ENCODE results near the gene RBM14. TPM values are rescaled to one million over a fixed set of nuclear protein-coding genes. Genes with fewer than 3 reads are reported as not detected.

The RBM14 gene
- total RNA-seq, 4 donors from 2014 or later, result 31.8 to 76.9 (median 62.9) TPM

DNA sequence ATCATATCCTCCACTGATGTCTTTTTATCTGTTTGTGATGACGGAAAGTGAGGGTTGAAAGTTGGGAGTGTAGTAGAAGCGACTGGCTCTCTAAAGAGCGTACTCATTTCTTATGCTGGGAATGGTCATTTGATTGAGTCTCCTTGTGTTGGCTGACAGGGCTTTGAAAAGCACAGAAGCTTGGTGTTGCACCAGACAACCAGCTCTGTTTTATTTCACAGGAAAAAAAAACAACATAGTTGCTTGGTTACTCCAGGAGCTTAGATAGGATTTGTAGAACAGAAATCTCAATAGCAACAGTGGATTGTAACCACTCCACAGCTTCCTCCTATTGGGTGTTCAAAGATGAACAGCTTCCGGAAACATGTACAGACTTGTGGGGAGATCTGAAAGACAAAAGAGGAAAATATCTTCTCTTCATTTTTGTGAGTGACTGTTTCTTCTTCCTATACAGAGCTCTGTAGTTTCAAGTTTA, 2.7 kb downstream of the RBM14 start:
- 34 to 38% methylated on average over 4 of the region's 4 CpGs for WGBS, 2 donors
- DNase-seq, result peak in 1 of 2 donors; percentile 24
- H3K27ac ChIP-seq, result peak overlapping the region in 2 of 3 donors; percentile 55 to 86
- peaks cover 48 to 65% of the 10 kb centered on the region in 2 donors for H3K4me1 ChIP-seq
- intact Hi-C loops (cut with DNase I), result no loop called here
- peak in 1 of 2 donors; percentile 11 for TF ChIP-seq POLR2A (IDR thresholded peaks at IDR 0.05)
- TF ChIP-seq, protein P1, sequence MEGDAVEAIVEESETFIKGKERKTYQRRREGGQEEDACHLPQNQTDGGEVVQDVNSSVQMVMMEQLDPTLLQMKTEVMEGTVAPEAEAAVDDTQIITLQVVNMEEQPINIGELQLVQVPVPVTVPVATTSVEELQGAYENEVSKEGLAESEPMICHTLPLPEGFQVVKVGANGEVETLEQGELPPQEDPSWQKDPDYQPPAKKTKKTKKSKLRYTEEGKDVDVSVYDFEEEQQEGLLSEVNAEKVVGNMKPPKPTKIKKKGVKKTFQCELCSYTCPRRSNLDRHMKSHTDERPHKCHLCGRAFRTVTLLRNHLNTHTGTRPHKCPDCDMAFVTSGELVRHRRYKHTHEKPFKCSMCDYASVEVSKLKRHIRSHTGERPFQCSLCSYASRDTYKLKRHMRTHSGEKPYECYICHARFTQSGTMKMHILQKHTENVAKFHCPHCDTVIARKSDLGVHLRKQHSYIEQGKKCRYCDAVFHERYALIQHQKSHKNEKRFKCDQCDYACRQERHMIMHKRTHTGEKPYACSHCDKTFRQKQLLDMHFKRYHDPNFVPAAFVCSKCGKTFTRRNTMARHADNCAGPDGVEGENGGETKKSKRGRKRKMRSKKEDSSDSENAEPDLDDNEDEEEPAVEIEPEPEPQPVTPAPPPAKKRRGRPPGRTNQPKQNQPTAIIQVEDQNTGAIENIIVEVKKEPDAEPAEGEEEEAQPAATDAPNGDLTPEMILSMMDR (IDR thresholded peaks at IDR 0.05), result no peak
- H3K4me3 ChIP-seq (replicated peaks in 1 of 3), result no peak overlapping the region
- H3K9me3 ChIP-seq, result no peaks in the 10 kb centered on the region
- H3K36me3 ChIP-seq, result peaks cover under 1 to 2% of the 10 kb centered on the region in 2 donors
- no peaks in the 10 kb centered on the region for H3K27me3 ChIP-seq

- no peaks in the 10 kb centered on the region for H3K27me3 ChIP-seq
- no peak overlapping the region for H3K27ac ChIP-seq
- H3K4me1 ChIP-seq, result peaks cover 29 to 40% of the 10 kb centered on the region in 2 donors
- intact Hi-C loops (cut with DNase I), result no loop called here
- H3K36me3 ChIP-seq, result peaks cover 36 to 42% of the 10 kb centered on the region in 2 donors
- no peak for DNase-seq
- TF ChIP-seq, protein P1 (IDR thresholded peaks at IDR 0.05), result no peak
- H3K4me3 ChIP-seq (replicated peaks in 1 of 3), result no peak overlapping the region
- H3K9me3 ChIP-seq, result no peaks in the 10 kb centered on the region
- WGBS, 2 donors, result 85 to 90% methylated on average over 15 of the region's 16 CpGs
Measured at GRCh38 chr11:66624450-66624849, 8.0 kb downstream of the RBM14 start.

DNA sequence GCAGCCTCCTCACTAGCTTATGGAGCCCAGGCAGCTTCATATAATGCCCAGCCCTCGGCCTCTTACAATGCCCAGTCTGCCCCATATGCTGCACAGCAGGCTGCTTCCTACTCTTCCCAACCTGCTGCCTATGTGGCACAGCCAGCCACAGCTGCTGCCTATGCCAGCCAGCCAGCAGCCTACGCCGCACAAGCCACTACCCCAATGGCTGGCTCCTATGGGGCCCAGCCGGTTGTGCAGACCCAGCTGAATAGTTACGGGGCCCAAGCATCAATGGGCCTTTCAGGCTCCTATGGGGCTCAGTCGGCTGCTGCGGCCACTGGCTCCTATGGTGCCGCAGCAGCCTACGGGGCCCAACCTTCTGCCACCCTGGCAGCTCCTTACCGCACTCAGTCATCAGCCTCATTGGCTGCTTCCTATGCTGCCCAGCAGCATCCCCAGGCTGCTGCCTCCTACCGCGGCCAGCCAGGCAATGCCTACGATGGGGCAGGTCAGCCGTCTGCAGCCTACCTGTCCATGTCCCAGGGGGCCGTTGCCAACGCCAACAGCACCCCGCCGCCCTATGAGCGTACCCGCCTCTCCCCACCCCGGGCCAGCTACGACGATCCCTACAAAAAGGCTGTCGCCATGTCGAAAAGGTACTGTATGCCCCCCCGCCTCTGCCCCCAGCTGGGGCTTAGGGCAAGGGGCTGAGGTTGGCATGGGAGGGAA, 8.8 kb downstream of the RBM14 start:
- intact Hi-C loops (cut with DNase I), result no loop called here
- Histone ChIP-seq H3K4me3 (replicated peaks in 1 of 3) (no peak overlapping the region), H3K27ac (no peak overlapping the region), H3K27me3 (no peaks in the 10 kb centered on the region), H3K4me1 (peaks cover 26 to 34% of the 10 kb centered on the region in 2 donors), H3K9me3 (no peaks in the 10 kb centered on the region), H3K36me3 (peaks cover 36 to 42% of the 10 kb centered on the region in 2 donors)
- TF ChIP-seq POLR2A (IDR thresholded peaks at IDR 0.05), result no peak
- TF ChIP-seq, protein P1 (IDR thresholded peaks at IDR 0.05), result no peak
- 97 to 99% methylated on average over 12 to 15 of the region's 26 CpGs for WGBS, 2 donors
- no peak for DNase-seq

GRCh38 chr11:66625752-66626149, 9.3 kb downstream of the RBM14 start:
- Histone ChIP-seq H3K27ac (no peak overlapping the region), H3K4me3 (replicated peaks in 1 of 3) (no peak overlapping the region), H3K27me3 (no peaks in the 10 kb centered on the region), H3K4me1 (peaks cover 21 to 28% of the 10 kb centered on the region in 2 donors), H3K36me3 (peaks cover 36 to 42% of the 10 kb centered on the region in 2 donors), H3K9me3 (no peaks in the 10 kb centered on the region)
- WGBS, 2 donors, result 94 to 97% methylated on average over 8 of the region's 9 CpGs
- DNase-seq, result no peak
- TF ChIP-seq, protein P1 (IDR thresholded peaks at IDR 0.05), result no peak
- TF ChIP-seq POLR2A (IDR thresholded peaks at IDR 0.05), result no peak
- intact Hi-C loops (cut with DNase I), result no loop called here

DNA sequence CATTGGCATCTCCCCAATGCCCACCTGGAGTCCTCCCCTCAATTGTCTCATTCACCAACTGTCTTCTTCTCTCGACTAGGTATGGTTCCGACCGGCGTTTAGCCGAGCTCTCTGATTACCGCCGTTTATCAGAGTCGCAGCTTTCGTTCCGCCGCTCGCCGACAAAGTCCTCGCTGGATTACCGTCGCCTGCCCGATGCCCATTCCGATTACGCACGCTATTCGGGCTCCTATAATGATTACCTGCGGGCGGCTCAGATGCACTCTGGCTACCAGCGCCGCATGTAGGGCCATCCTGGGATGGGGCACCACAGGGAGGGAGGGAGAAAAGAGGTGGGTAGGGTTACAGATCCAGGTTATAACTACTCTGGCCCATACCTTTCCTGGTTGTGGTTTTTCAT, 10.0 kb downstream of the RBM14 start:
- no peak overlapping the region for H3K27ac ChIP-seq
- no peak for TF ChIP-seq POLR2A (IDR thresholded peaks at IDR 0.05)
- TF ChIP-seq, protein P1 (IDR thresholded peaks at IDR 0.05), result no peak
- no peak overlapping the region for H3K4me3 ChIP-seq (replicated peaks in 1 of 3)
- H3K36me3 ChIP-seq, result peaks cover 36 to 42% of the 10 kb centered on the region in 2 donors
- 97% methylated on average over 25 of the region's 25 CpGs for whole genome bisulfite sequencing, 2 donors
- intact Hi-C loops (cut with DNase I), result no loop called here
- H3K4me1 ChIP-seq, result peaks cover 15 to 23% of the 10 kb centered on the region in 2 donors
- no peak for DNase-seq
- H3K9me3 ChIP-seq, result no peaks in the 10 kb centered on the region
- no peaks in the 10 kb centered on the region for H3K27me3 ChIP-seq
